Neural cell (in vitro differentiated cells): ENCODE data around the gene WNT7A. TPM values are rescaled to one million over a fixed set of nuclear protein-coding genes. Genes with fewer than 3 reads are reported as not detected.

Experiments
- H2AFZ ChIP-seq: fragments of 200-600, 300-800 bp; sonication (generic), shearing (Covaris generic); 2 replicates; pipeline ENCODE4 v1.6.0; 2014; ENCODE audit warnings: low read depth, mild to moderate bottlenecking, antibody characterized with exemption, low read length, moderate library complexity
- H3F3A ChIP-seq: fragments of 200-600 bp; shearing (Covaris generic); 2 replicates; pipeline ENCODE4 v1.6.1; 2016; ENCODE audit warnings: mild to moderate bottlenecking, moderate library complexity, mixed read lengths, antibody characterized with exemption, low read length; ENCODE audit not compliant: insufficient read depth, poor library complexity, severe bottlenecking
- H3K27ac ChIP-seq: fragments of 200-600, 300-800 bp; sonication (generic), shearing (Covaris generic); 2 replicates; pipeline ENCODE4 v1.5.1; 2014; ENCODE audit warnings: mild to moderate bottlenecking, low read length, moderate library complexity
- H3K27me3 ChIP-seq: fragments of 300-800, 200-600 bp; sonication (generic), shearing (Covaris generic); 2 replicates; pipeline ENCODE4 v1.6.0; 2014; ENCODE audit warnings: mild to moderate bottlenecking, low read depth, low read length, moderate library complexity; ENCODE audit not compliant: insufficient read depth
- H3K36me3 ChIP-seq: fragments of 300-800, 200-600 bp; sonication (generic), shearing (Covaris generic); 2 replicates; pipeline ENCODE4 v1.5.1; 2014; ENCODE audit warnings: mild to moderate bottlenecking, antibody characterized with exemption, low read length, moderate library complexity; ENCODE audit not compliant: insufficient read depth
- H3K4me2 ChIP-seq: fragments of 300-800, 200-600 bp; sonication (generic), shearing (Covaris generic); 2 replicates; pipeline ENCODE4 v1.6.0; 2014; ENCODE audit warnings: mild to moderate bottlenecking, low read length
- H3K4me3 ChIP-seq: fragments of 300-800, 200-600 bp; sonication (generic), shearing (Covaris generic); 2 replicates; pipeline ENCODE4 v1.5.1; 2014; ENCODE audit warnings: mild to moderate bottlenecking, low read length, moderate library complexity
- H3K79me2 ChIP-seq: fragments of 200-600 bp; shearing (Covaris generic); replicated peaks from 2 replicates; pipeline ENCODE4 v1.6.0; 2014; ENCODE audit warnings: mild to moderate bottlenecking, low read length, moderate library complexity; ENCODE audit not compliant: insufficient read depth
- H3K9ac ChIP-seq: fragments of 300-800, 200-600 bp; sonication (generic), shearing (Covaris generic); 2 replicates; pipeline ENCODE4 v1.6.1; 2016; ENCODE audit warnings: mild to moderate bottlenecking, low read length, mixed read lengths
- H3K9me2 ChIP-seq: fragments of 200-600 bp; shearing (Covaris generic); 2 replicates; pipeline ENCODE4 v1.6.1; 2016; ENCODE audit warnings: mild to moderate bottlenecking, low read length, mixed read lengths; ENCODE audit not compliant: insufficient read depth
- H3K9me3 ChIP-seq: fragments of 200-600, 300-800 bp; sonication (generic), shearing (Covaris generic); 2 replicates; pipeline ENCODE4 v1.6.1; 2016; ENCODE audit warnings: mild to moderate bottlenecking, mixed run types, low read length, moderate library complexity, mixed read lengths
- H4K20me1 ChIP-seq: fragments of 200-600 bp; shearing (Covaris generic); 2 replicates; pipeline ENCODE4 v1.6.1; 2016; ENCODE audit warnings: mild to moderate bottlenecking, mixed run types; ENCODE audit not compliant: insufficient read depth
- CTCF ChIP-seq: fragments of 450-650 bp; IDR thresholded peaks from 2 replicates; pipeline ENCODE4 v1.5.1; 2014; ENCODE audit warnings: antibody characterized with exemption, mild to moderate bottlenecking, moderate library complexity; ENCODE audit not compliant: poor library complexity, severe bottlenecking
- EP300 ChIP-seq: fragments of 450-650 bp; conservative IDR thresholded peaks from 2 replicates; pipeline ENCODE4 v1.6.1; 2014; ENCODE audit warnings: antibody characterized with exemption, mild to moderate bottlenecking, moderate library complexity; ENCODE audit not compliant: poor library complexity, severe bottlenecking
- EZH2 ChIP-seq: fragments of 200-600, 300-800 bp; shearing (Covaris generic), sonication (generic); IDR thresholded peaks from 2 replicates; pipeline ENCODE4 v1.6.1; 2014; ENCODE audit warnings: antibody characterized with exemption, low read length, borderline replicate concordance, mild to moderate bottlenecking; ENCODE audit not compliant: insufficient read depth, poor library complexity, severe bottlenecking
- MXI1 ChIP-seq: fragments of 450-650 bp; conservative IDR thresholded peaks from 2 replicates; pipeline ENCODE4 v1.6.1; 2014; ENCODE audit warnings: antibody characterized with exemption, mild to moderate bottlenecking; ENCODE audit not compliant: poor library complexity, severe bottlenecking
- POLR2AphosphoS5 ChIP-seq: IDR thresholded peaks from 2 replicates; pipeline ENCODE4 v1.6.1; 2012
- RAD21 ChIP-seq: fragments of 450-650 bp; conservative IDR thresholded peaks from 2 replicates; pipeline ENCODE4 v1.6.1; 2014; ENCODE audit warnings: antibody characterized with exemption, mild to moderate bottlenecking, moderate library complexity
- SMC3 ChIP-seq: fragments of 450-650 bp; conservative IDR thresholded peaks from 2 replicates; pipeline ENCODE4 v1.6.1; 2014; ENCODE audit warnings: antibody characterized with exemption, mild to moderate bottlenecking, moderate library complexity; ENCODE audit not compliant: poor library complexity
- TAF1 ChIP-seq: IDR thresholded peaks from 2 replicates; pipeline ENCODE4 v1.6.1; 2012; ENCODE audit warnings: low read depth
- polyA plus RNA-seq: library from polyadenylated mRNA; depleted of rRNA; stranded (reverse); fragments of >200 nt; gene quantifications from 2 replicates; pipeline ENCODE4 v1.2.3, GENCODE V29; 2014
- TF ChIP-seq, protein P1 (sequence below): IDR thresholded peaks from 2 replicates; pipeline ENCODE4 v1.6.1; 2012; ENCODE audit warnings: borderline replicate concordance

WNT7A gene
- polyA plus RNA-seq, 1 donor from 2014 or later: 13.3 TPM

GRCh38 chr3:13885704-13886010 is 5.8 kb upstream of the WNT7A start:
- Histone ChIP-seq H3K9ac (no peak overlapping the region), H3K9me3 (no peaks in the 10 kb centered on the region), H3K36me3 (no peaks in the 10 kb centered on the region), H3F3A (no peaks in the 10 kb centered on the region), H3K4me3 (no peak overlapping the region), H3K79me2 (no peaks in the 10 kb centered on the region), H4K20me1 (no peaks in the 10 kb centered on the region), H2AFZ (no peak overlapping the region), H3K27ac (no peak overlapping the region), H3K4me2 (no peak overlapping the region), H3K27me3 (peaks cover 3% of the 10 kb centered on the region), H3K9me2 (no peaks in the 10 kb centered on the region)
- no peak for TF ChIP-seq EP300
- no peak for TF ChIP-seq POLR2AphosphoS5
- TF ChIP-seq RAD21: no peak
- TF ChIP-seq MXI1: no peak
- no peak for TF ChIP-seq TAF1

- Histone ChIP-seq H3F3A (no peaks in the 10 kb centered on the region), H2AFZ (no peak overlapping the region), H3K27me3 (peaks cover 3% of the 10 kb centered on the region), H3K79me2 (no peaks in the 10 kb centered on the region), H3K9me3 (no peaks in the 10 kb centered on the region), H3K27ac (no peak overlapping the region), H3K4me2 (no peak overlapping the region), H3K9me2 (no peaks in the 10 kb centered on the region), H4K20me1 (no peaks in the 10 kb centered on the region), H3K4me3 (no peak overlapping the region), H3K36me3 (no peaks in the 10 kb centered on the region), H3K9ac (no peak overlapping the region)
- TF ChIP-seq EZH2: no peak
- TF ChIP-seq CTCF: peak; percentile 90
- TF ChIP-seq SMC3: peak; percentile 93
- TF ChIP-seq MXI1: no peak
- peak; percentile 91 for TF ChIP-seq RAD21
Observed at GRCh38 chr3:13884851-13885703, 5.2 kb upstream of the WNT7A start.

- no peak for TF ChIP-seq EP300
- TF ChIP-seq SMC3: no peak
- no peak for TF ChIP-seq RAD21
- no peak for TF ChIP-seq TAF1
- TF ChIP-seq EZH2: no peak
- no peak for TF ChIP-seq POLR2AphosphoS5
- TF ChIP-seq CTCF: no peak
- TF ChIP-seq, protein P1, sequence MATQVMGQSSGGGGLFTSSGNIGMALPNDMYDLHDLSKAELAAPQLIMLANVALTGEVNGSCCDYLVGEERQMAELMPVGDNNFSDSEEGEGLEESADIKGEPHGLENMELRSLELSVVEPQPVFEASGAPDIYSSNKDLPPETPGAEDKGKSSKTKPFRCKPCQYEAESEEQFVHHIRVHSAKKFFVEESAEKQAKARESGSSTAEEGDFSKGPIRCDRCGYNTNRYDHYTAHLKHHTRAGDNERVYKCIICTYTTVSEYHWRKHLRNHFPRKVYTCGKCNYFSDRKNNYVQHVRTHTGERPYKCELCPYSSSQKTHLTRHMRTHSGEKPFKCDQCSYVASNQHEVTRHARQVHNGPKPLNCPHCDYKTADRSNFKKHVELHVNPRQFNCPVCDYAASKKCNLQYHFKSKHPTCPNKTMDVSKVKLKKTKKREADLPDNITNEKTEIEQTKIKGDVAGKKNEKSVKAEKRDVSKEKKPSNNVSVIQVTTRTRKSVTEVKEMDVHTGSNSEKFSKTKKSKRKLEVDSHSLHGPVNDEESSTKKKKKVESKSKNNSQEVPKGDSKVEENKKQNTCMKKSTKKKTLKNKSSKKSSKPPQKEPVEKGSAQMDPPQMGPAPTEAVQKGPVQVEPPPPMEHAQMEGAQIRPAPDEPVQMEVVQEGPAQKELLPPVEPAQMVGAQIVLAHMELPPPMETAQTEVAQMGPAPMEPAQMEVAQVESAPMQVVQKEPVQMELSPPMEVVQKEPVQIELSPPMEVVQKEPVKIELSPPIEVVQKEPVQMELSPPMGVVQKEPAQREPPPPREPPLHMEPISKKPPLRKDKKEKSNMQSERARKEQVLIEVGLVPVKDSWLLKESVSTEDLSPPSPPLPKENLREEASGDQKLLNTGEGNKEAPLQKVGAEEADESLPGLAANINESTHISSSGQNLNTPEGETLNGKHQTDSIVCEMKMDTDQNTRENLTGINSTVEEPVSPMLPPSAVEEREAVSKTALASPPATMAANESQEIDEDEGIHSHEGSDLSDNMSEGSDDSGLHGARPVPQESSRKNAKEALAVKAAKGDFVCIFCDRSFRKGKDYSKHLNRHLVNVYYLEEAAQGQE: no peak
- TF ChIP-seq MXI1: no peak
- Histone ChIP-seq H3K27me3 (peaks cover 6% of the 10 kb centered on the region), H2AFZ (no peak overlapping the region), H3K27ac (no peak overlapping the region), H3K9me2 (no peaks in the 10 kb centered on the region), H3K79me2 (no peaks in the 10 kb centered on the region), H3K9me3 (no peaks in the 10 kb centered on the region), H3K4me2 (no peak overlapping the region), H3F3A (no peaks in the 10 kb centered on the region), H3K9ac (no peak overlapping the region), H3K36me3 (no peaks in the 10 kb centered on the region), H3K4me3 (no peak overlapping the region), H4K20me1 (no peaks in the 10 kb centered on the region)
Observed at GRCh38 chr3:13883681-13884080, 3.8 kb upstream of the WNT7A start.
